Activated CD8-positive, alpha-beta T cell treated with anti-CD3 and anti-CD28 coated beads for 36 hours (primary cell): ENCODE measurements around the gene PRF1. TPM values are rescaled to one million over a fixed set of nuclear protein-coding genes. Genes with fewer than 3 reads are reported as not detected.

Source experiments
- ATAC-seq: fragments of 200-7000 bp; cut with Tn5 transposase; one replicate; pipeline ENCODE4 v1.10.0; 2021; ENCODE audit warnings: mild to moderate bottlenecking, moderate library complexity
- CTCF ChIA-PET: fragments of 350-600 bp; sonication (Branson Sonifier 250); formaldehyde crosslinking; loops from one replicate; lab custom pipeline; 2021; ENCODE audit warnings: antibody characterized with exemption; lab: Charles Lee
- POLR2A ChIA-PET: fragments of 350-600 bp; sonication (Branson Sonifier 250); formaldehyde crosslinking; loops from one replicate; lab custom pipeline; 2021; ENCODE audit warnings: antibody characterized with exemption; lab: Charles Lee
- DNase-seq: peaks from one replicate; pipeline ENCODE4 v3.0.0-alpha.2; 2020
- H3K27ac Mint-ChIP-seq: one replicate; pipeline ENCODE4 v1.8.0; 2021; ENCODE audit warnings: mild to moderate bottlenecking, mixed read lengths
- H3K27me3 Mint-ChIP-seq: one replicate; pipeline ENCODE4 v1.8.0; 2021; ENCODE audit warnings: mixed read lengths
- H3K36me3 Mint-ChIP-seq: one replicate; pipeline ENCODE4 v1.8.0; 2021; ENCODE audit warnings: low read depth, mixed read lengths
- H3K4me1 Mint-ChIP-seq: one replicate; pipeline ENCODE4 v1.8.0; 2021; ENCODE audit warnings: low read depth, mixed read lengths
- H3K4me3 Mint-ChIP-seq: one replicate; pipeline ENCODE4 v1.8.0; 2021; ENCODE audit warnings: mild to moderate bottlenecking, moderate library complexity, mixed read lengths
- H3K9me3 Mint-ChIP-seq: one replicate; pipeline ENCODE4 v1.8.0; 2021; ENCODE audit warnings: mixed read lengths
- intact Hi-C: fragments of 100-400 bp; cut with micrococcal nuclease; formaldehyde crosslinking; loops from one replicate; pipeline ENCODE4 v1.10.0; 2022
- total RNA-seq, 2 experiments: library from RNA; stranded (reverse); gene quantifications; one replicate each; pipeline ENCODE4 v1.2.3, GENCODE V29; 2021
- TF ChIP-seq, protein P1 (sequence below): fragments of 200-600 bp; IDR thresholded peaks from one replicate; pipeline ENCODE4 v1.8.0; 2022; ENCODE audit warnings: antibody characterized with exemption, mild to moderate bottlenecking

PRF1 gene
- total RNA-seq, 2 experiments from 2014 or later, result 107 to 113 TPM

DNA sequence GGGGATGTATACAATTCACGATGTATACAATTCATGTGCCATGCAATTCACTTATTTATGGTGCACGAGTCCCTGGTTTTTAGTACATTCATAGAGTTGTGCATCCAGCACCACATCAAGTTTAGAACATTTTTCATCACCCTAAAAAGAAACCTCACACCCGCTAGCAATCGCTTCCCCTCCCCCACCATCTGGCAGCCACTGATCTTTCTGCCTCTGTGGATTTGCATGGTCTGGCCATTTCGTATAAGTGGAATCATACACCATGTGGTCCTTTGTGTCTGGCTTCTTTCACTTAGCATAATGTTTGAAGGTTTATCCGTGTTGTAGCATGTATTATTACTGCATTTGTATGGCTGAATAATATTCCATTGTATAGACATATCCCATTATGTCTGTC, 52.1 kb downstream of the PRF1 start:
- intact Hi-C loops, result loop anchor here (2.0 to 10.0 kb wide), 2 partner anchors 64 to 208 kb away; no protein-coding TSS in a partner anchor
- Mint-ChIP-seq H3K27ac (no peak overlapping the region), H3K36me3 (no peaks in the 10 kb centered on the region), H3K4me1 (no peaks in the 10 kb centered on the region), H3K9me3 (no peaks in the 10 kb centered on the region), H3K27me3 (no peaks in the 10 kb centered on the region), H3K4me3 (no peak overlapping the region)
- TF ChIP-seq, protein P1, sequence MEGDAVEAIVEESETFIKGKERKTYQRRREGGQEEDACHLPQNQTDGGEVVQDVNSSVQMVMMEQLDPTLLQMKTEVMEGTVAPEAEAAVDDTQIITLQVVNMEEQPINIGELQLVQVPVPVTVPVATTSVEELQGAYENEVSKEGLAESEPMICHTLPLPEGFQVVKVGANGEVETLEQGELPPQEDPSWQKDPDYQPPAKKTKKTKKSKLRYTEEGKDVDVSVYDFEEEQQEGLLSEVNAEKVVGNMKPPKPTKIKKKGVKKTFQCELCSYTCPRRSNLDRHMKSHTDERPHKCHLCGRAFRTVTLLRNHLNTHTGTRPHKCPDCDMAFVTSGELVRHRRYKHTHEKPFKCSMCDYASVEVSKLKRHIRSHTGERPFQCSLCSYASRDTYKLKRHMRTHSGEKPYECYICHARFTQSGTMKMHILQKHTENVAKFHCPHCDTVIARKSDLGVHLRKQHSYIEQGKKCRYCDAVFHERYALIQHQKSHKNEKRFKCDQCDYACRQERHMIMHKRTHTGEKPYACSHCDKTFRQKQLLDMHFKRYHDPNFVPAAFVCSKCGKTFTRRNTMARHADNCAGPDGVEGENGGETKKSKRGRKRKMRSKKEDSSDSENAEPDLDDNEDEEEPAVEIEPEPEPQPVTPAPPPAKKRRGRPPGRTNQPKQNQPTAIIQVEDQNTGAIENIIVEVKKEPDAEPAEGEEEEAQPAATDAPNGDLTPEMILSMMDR, result no peak
- no peak for DNase-seq
- ChIA-PET CTCF (interaction anchor here (0.7 to 6.0 kb wide), 20 partner anchors 9 to 331 kb away, joined by 3 to 83 read pairs (median 3); no protein-coding TSS in a partner anchor), POLR2A (interaction anchor here (0.6 kb wide), 1 partner anchor 86 kb away, joined by 3 read pairs; no protein-coding TSS in a partner anchor)
- no peak for ATAC-seq

DNA sequence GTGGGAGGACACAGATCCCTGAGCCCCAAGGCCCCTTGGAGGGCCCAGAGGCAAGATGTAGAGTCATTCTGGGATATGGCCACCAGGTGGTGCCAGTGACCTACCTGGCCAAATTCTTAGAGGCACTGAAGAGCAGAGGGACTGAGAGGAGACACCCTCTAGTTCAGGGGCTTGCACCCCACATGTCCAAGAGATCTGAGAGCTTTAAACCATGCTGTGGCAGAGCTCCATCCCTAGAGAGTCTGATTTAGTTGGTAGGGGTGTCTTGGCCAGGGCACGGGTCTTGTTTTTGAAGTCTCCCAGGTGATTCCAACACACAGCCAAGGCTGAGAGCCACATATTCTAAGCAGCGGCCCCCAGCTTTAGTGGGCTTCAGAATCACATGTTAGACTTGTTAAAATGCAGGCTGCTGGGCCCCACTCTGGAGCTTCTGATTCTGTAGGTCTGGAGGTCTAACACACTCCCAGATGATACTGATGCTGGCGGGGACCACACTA, 52.5 kb downstream of the PRF1 start:
- Mint-ChIP-seq H3K4me1 (no peaks in the 10 kb centered on the region), H3K27me3 (no peaks in the 10 kb centered on the region), H3K9me3 (no peaks in the 10 kb centered on the region), H3K27ac (no peak overlapping the region), H3K36me3 (no peaks in the 10 kb centered on the region), H3K4me3 (no peak overlapping the region)
- ChIA-PET POLR2A (no interaction called here), CTCF (interaction anchor here (0.7 to 6.0 kb wide), 24 partner anchors 9 to 331 kb away, joined by 3 to 83 read pairs (median 3); no protein-coding TSS in a partner anchor)
- peak; percentile 96 for ATAC-seq
- TF ChIP-seq, protein P1, result peak; percentile 86
- peak; percentile 87 for DNase-seq
- intact Hi-C loops, result loop anchor here (2.0 to 10.0 kb wide), 2 partner anchors 65 to 209 kb away; no protein-coding TSS in a partner anchor

DNA sequence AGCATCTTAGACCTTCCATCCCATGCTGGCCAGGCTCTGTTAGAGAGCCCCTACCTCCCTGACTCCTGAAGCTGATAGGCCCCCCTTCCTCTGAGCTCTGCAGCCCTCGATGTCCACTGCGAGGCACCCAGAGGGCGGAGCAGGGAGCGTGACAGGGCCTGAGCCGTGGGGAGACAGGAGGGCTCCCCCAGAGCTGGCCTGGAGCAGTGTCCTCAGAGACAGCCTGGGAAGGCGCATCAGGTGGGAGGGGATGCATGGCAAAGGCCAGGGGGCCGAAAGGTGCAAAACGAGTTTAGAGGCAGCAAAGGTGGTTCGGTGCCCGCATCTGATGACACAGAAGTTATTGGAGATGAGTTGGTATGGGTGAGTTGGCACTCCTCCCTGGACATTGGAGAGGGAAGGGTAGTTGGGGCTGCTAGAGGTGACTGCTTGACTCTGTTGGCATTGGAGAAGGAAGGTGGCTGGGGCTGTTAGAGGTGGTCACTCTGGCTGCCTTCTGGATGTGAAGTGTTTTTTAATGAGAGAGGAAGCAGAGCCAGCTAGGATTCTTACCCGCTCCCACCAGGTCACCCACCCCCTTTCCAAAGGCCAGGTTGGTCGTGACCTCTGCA, 53.1 kb downstream of the PRF1 start:
- no peaks in the 10 kb centered on the region for H3K9me3 Mint-ChIP-seq
- H3K27ac Mint-ChIP-seq, result no peak overlapping the region
- no peaks in the 10 kb centered on the region for H3K36me3 Mint-ChIP-seq
- intact Hi-C loops, result no loop called here
- CTCF ChIA-PET, result interaction anchor here (0.8 to 6.0 kb wide), 19 partner anchors 9 to 329 kb away, joined by 3 to 83 read pairs (median 3); no protein-coding TSS in a partner anchor
- TF ChIP-seq, protein P1, result no peak
- DNase-seq (no peak), ATAC-seq (peak; percentile 32)
- no peaks in the 10 kb centered on the region for H3K27me3 Mint-ChIP-seq
- POLR2A ChIA-PET, result no interaction called here
- H3K4me1 Mint-ChIP-seq, result no peaks in the 10 kb centered on the region
- no peak overlapping the region for H3K4me3 Mint-ChIP-seq

Other genes starting within 250 kb of the PRF1 start
- 10 to 100 TPM; 10.6 to 14.0 TPM for gene LRRC20, start 220.1 kb downstream of the PRF1 start, total RNA-seq
- gene EIF4EBP2, start 198.6 kb downstream of the PRF1 start, total RNA-seq, result 10 to 100 TPM; 23.5 to 24.0 TPM
- not detected for gene NODAL, start 161.1 kb downstream of the PRF1 start, total RNA-seq
- gene PALD1, start 124.0 kb downstream of the PRF1 start, total RNA-seq, result 1 to 10 TPM; 6.6 to 6.8 TPM
- gene ADAMTS14, start 69.8 kb upstream of the PRF1 start, total RNA-seq, result under 1 TPM; 0.16 to 0.25 TPM
- gene TBATA, start 182.6 kb upstream of the PRF1 start, total RNA-seq, result not detected
- 10 to 100 TPM; 13.7 to 16.6 TPM for gene SGPL1, start 213.2 kb upstream of the PRF1 start, total RNA-seq